Natural killer cell (primary cell): ENCODE measurements around the gene LNPEP. TPM values are rescaled to one million over a fixed set of nuclear protein-coding genes. Genes with fewer than 3 reads are reported as not detected.

Source experiments
- ATAC-seq, 3 donors: fragments of 150-1000 bp in 2 of 3; fragments of 200-7000 bp in 1 of 3; cut with Tn5 transposase; 1 replicate in 1 of 3; 2 replicates in 2 of 3; pipeline ENCODE4 v1.10.0; 2021; ENCODE audit warnings: mild to moderate bottlenecking in 2 of 3, moderate library complexity in 2 of 3
- DNase-seq, 2 donors: peaks; one replicate each; pipeline versions ENCODE4 v3.0.0 to v3.0.0-alpha.2; 2013 to 2021; ENCODE audit warnings: mixed read lengths in 1 of 2
- H3K27ac ChIP-seq: one replicate; pipeline ENCODE4 v1.5.1; 2013; ENCODE audit warnings: mild to moderate bottlenecking, low read length
- H3K27me3 ChIP-seq: one replicate; pipeline ENCODE4 v1.6.1; 2013; ENCODE audit warnings: low read length; ENCODE audit not compliant: control insufficient read depth, insufficient read depth
- H3K36me3 ChIP-seq: one replicate; pipeline ENCODE4 v1.6.1; 2013; ENCODE audit warnings: low read length; ENCODE audit not compliant: control insufficient read depth, insufficient read depth
- H3K4me1 ChIP-seq: one replicate; pipeline ENCODE4 v1.6.1; 2013; ENCODE audit warnings: low read length; ENCODE audit not compliant: control insufficient read depth, insufficient read depth
- H3K4me3 ChIP-seq: one replicate; pipeline ENCODE4 v1.5.1; 2013; ENCODE audit warnings: low read length
- H3K9me3 ChIP-seq: one replicate; pipeline ENCODE4 v1.6.1; 2013; ENCODE audit warnings: low read length; ENCODE audit not compliant: control insufficient read depth, insufficient read depth
- H3K27ac Mint-ChIP-seq, 2 donors: one replicate each; pipeline ENCODE4 v1.8.0; 2022; ENCODE audit warnings: mild to moderate bottlenecking in 2 of 2, mixed read lengths in 2 of 2, moderate library complexity in 1 of 2
- H3K27me3 Mint-ChIP-seq, 2 donors: one replicate each; pipeline ENCODE4 v1.8.0; 2022; ENCODE audit warnings: low read depth in 2 of 2, mixed read lengths in 2 of 2
- H3K36me3 Mint-ChIP-seq: one replicate; pipeline ENCODE4 v1.8.0; 2022; ENCODE audit warnings: mixed read lengths
- H3K4me1 Mint-ChIP-seq, 2 donors: one replicate each; pipeline ENCODE4 v1.8.0; 2022; ENCODE audit warnings: mixed read lengths in 2 of 2
- H3K4me3 Mint-ChIP-seq: one replicate; pipeline ENCODE4 v1.8.0; 2022; ENCODE audit warnings: mild to moderate bottlenecking, moderate library complexity, mixed read lengths
- H3K9me3 Mint-ChIP-seq, 2 donors: one replicate each; pipeline ENCODE4 v1.8.0; 2022; ENCODE audit warnings: mixed read lengths in 2 of 2
- WGBS: methylation state at CpG from one replicate; pipeline ENCODE4 v1.1.7; 2013; ENCODE audit warnings: missing lambda C conversion rate; ENCODE audit not compliant: insufficient coverage; 5-methylcytosine and 5-hydroxymethylcytosine counted together
- intact Hi-C: fragments of 100-400 bp; cut with micrococcal nuclease; formaldehyde crosslinking; loops from one replicate; pipeline ENCODE4 v1.14.2; 2022
- total RNA-seq, 4 donors: library from RNA; stranded (reverse); fragments of 120-200 nt in 1 of 4; gene quantifications; one replicate each; pipeline versions ENCODE4 v1.2.3 to v1.2.4, GENCODE V29; 2013 to 2022
- TF ChIP-seq, protein P1 (sequence below): fragments of 200-600 bp; IDR thresholded peaks from one replicate; pipeline ENCODE4 v1.8.0; 2022; ENCODE audit warnings: antibody characterized with exemption

The LNPEP gene
- total RNA-seq, 3 donors from 2014 or later (not counting 1 experiment from before 2014, with no cell fraction given): 126 to 162 (median 135) TPM

DNA sequence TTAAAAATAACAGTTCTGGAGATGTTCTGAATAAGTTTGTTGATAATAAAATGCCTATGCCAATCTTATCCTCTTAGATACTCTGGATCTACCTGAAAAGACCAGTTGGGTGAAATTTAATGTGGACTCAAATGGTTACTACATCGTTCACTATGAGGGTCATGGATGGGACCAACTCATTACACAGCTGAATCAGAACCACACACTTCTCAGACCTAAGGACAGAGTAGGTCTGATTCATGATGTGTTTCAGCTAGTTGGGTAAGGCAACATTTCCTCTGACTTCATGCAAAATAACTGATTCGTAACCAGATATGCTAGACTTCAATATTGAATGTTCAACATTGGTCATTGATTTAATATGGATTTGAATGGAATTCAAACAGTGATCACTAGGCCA, 32.6 kb upstream of the LNPEP start:
- WGBS: 80% methylated on average over 2 of the region's 2 CpGs
- H3K36me3 ChIP-seq: peaks cover 83% of the 10 kb centered on the region
- no peak overlapping the region for H3K27ac Mint-ChIP-seq
- no peaks in the 10 kb centered on the region for H3K27me3 Mint-ChIP-seq
- no peaks in the 10 kb centered on the region for H3K9me3 Mint-ChIP-seq
- no peak for ATAC-seq
- peaks cover 38% of the 10 kb centered on the region for H3K36me3 Mint-ChIP-seq
- H3K4me3 Mint-ChIP-seq: no peak overlapping the region
- no peaks in the 10 kb centered on the region for H3K4me1 ChIP-seq
- no peaks in the 10 kb centered on the region for H3K27me3 ChIP-seq
- H3K9me3 ChIP-seq: no peaks in the 10 kb centered on the region
- no peak overlapping the region for H3K4me3 ChIP-seq
- H3K4me1 Mint-ChIP-seq: peaks cover 5 to 6% of the 10 kb centered on the region in 2 donors
- TF ChIP-seq, protein P1, sequence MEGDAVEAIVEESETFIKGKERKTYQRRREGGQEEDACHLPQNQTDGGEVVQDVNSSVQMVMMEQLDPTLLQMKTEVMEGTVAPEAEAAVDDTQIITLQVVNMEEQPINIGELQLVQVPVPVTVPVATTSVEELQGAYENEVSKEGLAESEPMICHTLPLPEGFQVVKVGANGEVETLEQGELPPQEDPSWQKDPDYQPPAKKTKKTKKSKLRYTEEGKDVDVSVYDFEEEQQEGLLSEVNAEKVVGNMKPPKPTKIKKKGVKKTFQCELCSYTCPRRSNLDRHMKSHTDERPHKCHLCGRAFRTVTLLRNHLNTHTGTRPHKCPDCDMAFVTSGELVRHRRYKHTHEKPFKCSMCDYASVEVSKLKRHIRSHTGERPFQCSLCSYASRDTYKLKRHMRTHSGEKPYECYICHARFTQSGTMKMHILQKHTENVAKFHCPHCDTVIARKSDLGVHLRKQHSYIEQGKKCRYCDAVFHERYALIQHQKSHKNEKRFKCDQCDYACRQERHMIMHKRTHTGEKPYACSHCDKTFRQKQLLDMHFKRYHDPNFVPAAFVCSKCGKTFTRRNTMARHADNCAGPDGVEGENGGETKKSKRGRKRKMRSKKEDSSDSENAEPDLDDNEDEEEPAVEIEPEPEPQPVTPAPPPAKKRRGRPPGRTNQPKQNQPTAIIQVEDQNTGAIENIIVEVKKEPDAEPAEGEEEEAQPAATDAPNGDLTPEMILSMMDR: no peak
- no peak overlapping the region for H3K27ac ChIP-seq
- DNase-seq: no peak
- intact Hi-C loops: no loop called here

DNA sequence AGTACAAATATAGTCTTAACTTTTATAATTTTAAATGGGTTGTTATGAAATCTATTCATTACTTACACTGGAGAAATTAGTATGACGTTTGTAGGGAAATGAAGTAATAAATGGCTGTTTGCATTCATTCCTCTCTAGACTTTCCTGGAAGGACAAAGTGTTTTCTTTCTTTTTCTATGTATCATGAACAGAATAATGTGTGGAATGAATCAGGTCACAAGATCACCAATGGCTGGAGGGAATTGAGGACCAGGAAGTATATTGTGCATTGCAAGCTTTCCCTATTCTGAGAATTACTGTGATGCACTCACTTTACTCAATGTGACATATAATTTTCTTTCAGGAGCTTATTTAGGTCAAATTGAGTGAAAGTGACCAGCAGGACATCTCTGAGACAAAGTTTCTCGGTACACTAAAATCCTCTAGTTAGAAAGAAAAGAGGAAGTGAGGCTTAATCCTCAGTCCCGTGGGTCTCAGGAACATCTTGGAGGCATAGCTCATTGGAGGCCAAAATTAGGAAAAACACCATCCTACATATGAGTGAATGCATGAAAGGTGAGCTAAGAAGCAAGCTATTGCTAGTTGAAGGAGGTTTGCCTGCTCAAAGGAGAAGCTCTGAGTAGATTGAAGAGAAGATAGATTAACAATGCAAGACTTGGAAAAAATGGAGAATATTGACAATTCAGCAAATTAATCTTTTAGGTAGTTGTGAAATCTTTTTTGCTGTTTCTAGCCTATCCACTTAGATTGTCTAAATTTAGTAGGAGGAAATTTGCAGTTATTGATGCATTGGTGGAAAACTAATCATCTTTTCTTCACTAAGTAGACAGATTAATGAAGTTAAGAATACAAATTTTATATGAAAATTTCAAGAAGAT, 31.6 kb upstream of the LNPEP start:
- Histone ChIP-seq H3K9me3 (no peaks in the 10 kb centered on the region), H3K27ac (no peak overlapping the region), H3K4me1 (no peaks in the 10 kb centered on the region), H3K27me3 (no peaks in the 10 kb centered on the region), H3K36me3 (peaks cover 84% of the 10 kb centered on the region), H3K4me3 (no peak overlapping the region)
- H3K4me3 Mint-ChIP-seq: no peak overlapping the region
- intact Hi-C loops: no loop called here
- H3K9me3 Mint-ChIP-seq: no peaks in the 10 kb centered on the region
- DNase-seq (no peak), ATAC-seq (no peak)
- peaks cover 34% of the 10 kb centered on the region for H3K36me3 Mint-ChIP-seq
- H3K27me3 Mint-ChIP-seq: no peaks in the 10 kb centered on the region
- H3K27ac Mint-ChIP-seq: peak overlapping the region; percentile 12 to 53
- 63% methylated on average over 2 of the region's 3 CpGs for WGBS
- TF ChIP-seq, protein P1: no peak
- peaks cover 0 to 5% of the 10 kb centered on the region in 2 donors for H3K4me1 Mint-ChIP-seq

DNA sequence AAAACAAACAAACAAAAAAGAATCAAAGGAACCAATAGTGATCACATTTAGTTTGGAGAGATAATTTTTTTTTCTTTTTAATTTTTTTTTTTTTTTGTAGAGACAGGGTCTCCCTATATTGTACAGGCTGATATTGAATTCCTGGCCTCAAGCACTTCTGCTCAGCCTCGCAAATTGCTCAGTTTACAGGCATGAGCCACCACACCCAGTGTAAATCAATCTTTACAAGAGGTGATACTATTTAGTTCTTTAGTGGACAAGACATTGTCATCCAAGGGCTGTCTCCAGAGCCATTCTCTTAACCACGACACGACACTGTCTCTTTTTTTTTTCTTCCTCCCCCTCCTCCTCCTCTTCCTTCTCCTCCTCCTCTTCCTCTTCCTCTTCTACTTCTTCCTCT, 30.0 kb upstream of the LNPEP start:
- peaks cover 30% of the 10 kb centered on the region for H3K36me3 Mint-ChIP-seq
- Histone ChIP-seq H3K27ac (no peak overlapping the region), H3K4me3 (no peak overlapping the region), H3K4me1 (no peaks in the 10 kb centered on the region), H3K27me3 (no peaks in the 10 kb centered on the region), H3K36me3 (peaks cover 88% of the 10 kb centered on the region), H3K9me3 (no peaks in the 10 kb centered on the region)
- no peaks in the 10 kb centered on the region for H3K27me3 Mint-ChIP-seq
- peak overlapping the region in 1 of 2 donors; percentile 6 for H3K27ac Mint-ChIP-seq
- no peak overlapping the region for H3K4me3 Mint-ChIP-seq
- DNase-seq (no peak), ATAC-seq (no peak)
- TF ChIP-seq, protein P1: no peak
- WGBS: 95% methylated on average over 3 of the region's 3 CpGs
- peaks cover 0 to 5% of the 10 kb centered on the region in 2 donors for H3K4me1 Mint-ChIP-seq
- no peaks in the 10 kb centered on the region for H3K9me3 Mint-ChIP-seq
- intact Hi-C loops: no loop called here
